Astrocyte of the cerebellum (primary cell): Measurements from ENCODE around the gene SGIP1.

Experiments
- DNase-seq: peaks from one replicate; pipeline ENCODE4 v3.0.0-alpha.2; 2011; ENCODE audit warnings: low read depth
- H3K4me3 ChIP-seq: 2 replicates; pipeline ENCODE4 v1.5.1; 2011; ENCODE audit warnings: mild to moderate bottlenecking, low read depth, low read length, moderate library complexity
- in situ Hi-C: cut with HindIII; loops from 2 replicates; pipeline ENCODE4 v1.10.0; 2017; ENCODE audit warnings: low sequenced_read_pairs
- TF ChIP-seq, protein P1 (sequence below): IDR thresholded peaks from 2 replicates; pipeline ENCODE4 v1.5.1; 2012; ENCODE audit warnings: low read length, low read depth, moderate library complexity, mild to moderate bottlenecking; ENCODE audit errors: missing control alignments

SGIP1 gene

DNA sequence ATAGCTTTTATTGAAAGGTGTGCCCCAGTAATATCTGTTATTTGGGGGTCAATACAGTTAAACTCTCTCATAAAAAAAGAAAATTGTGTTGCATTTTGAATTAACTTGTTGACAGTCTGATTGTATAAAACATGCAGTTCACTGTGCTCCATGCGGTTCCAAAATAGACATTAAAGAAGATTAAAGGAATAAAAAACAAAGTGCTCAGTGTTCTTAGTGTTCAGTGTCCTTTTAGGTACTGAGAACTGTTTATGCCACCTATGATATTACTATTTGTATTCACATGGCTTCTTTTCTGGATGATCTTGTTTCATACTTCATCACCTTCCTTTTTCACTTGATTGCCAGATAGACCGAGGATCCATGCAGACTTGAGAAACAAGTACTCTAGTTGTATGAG lies 15.3 kb upstream of the SGIP1 start:
- in situ Hi-C loops: no loop called here
- no peak overlapping the region for H3K4me3 ChIP-seq
- TF ChIP-seq, protein P1, sequence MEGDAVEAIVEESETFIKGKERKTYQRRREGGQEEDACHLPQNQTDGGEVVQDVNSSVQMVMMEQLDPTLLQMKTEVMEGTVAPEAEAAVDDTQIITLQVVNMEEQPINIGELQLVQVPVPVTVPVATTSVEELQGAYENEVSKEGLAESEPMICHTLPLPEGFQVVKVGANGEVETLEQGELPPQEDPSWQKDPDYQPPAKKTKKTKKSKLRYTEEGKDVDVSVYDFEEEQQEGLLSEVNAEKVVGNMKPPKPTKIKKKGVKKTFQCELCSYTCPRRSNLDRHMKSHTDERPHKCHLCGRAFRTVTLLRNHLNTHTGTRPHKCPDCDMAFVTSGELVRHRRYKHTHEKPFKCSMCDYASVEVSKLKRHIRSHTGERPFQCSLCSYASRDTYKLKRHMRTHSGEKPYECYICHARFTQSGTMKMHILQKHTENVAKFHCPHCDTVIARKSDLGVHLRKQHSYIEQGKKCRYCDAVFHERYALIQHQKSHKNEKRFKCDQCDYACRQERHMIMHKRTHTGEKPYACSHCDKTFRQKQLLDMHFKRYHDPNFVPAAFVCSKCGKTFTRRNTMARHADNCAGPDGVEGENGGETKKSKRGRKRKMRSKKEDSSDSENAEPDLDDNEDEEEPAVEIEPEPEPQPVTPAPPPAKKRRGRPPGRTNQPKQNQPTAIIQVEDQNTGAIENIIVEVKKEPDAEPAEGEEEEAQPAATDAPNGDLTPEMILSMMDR: no peak
- DNase-seq: no peak

DNA sequence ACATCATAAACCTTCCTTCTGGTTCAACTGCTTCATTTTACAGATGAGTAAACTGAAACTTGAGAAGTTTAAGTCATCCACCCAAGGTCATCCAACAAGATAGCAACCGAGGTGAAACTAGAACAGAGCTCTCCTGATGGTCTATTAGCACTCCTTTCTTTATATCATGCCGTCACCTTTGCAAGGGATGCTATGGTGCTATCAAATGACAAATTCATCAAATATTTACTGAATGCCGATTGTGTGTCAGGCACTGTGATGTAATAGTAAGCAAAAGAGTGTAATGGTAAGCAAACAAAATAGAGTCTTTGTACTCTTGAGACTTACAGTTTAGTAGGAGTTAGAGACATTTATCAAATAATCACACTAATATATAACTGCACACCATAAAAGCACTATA lies 14.0 kb upstream of the SGIP1 start:
- TF ChIP-seq, protein P1: no peak
- in situ Hi-C loops: no loop called here
- DNase-seq: no peak
- no peak overlapping the region for H3K4me3 ChIP-seq

DNA sequence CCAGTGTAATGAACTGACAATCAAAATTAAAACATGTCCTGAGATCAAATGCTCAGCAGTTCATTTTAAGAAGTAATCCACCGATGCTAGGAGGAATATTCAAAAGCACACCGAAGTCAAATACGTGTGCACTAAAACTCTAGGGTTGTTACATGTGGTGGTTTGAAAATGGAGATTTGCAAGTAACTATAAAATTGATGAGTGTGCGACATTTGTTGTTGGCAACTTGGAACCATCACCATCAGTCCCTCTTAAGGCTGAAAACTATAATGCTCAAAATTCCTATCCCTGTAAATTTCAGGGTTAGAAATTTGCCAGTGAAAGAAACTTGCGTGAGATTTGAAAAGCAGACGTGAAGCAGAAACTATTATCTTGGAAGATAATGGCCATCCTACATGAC lies 13.3 kb upstream of the SGIP1 start:
- TF ChIP-seq, protein P1: no peak
- no peak overlapping the region for H3K4me3 ChIP-seq
- in situ Hi-C loops: no loop called here
- no peak for DNase-seq

DNA sequence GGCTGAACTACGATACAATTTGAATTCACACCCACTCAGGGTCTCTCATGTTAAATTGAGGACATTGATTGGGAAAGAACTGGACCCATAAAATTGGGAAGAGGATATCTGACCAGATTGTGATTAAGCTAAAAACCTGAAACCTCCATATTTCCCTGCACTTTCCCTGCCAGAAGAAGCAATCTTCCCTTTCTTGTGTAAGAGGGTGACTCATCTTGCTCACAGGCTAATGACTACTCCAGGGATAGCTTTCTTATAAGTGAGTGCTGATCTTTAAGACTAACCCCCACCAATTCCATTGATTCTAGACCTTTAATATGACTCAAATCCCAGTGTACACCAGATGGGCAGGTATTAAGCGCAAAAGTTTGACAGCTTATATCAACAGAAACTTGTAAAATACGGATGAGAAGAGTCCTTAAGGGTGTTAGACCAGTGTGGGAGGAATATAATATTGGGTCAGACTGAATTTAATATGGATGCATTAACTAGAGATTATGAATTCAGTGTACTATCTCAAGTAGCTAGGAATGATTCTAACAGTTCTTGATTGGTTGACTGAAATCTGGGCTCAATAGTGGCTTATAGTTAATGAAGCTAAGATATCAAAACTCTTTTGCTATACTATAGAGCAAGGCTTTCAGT lies 12.1 kb upstream of the SGIP1 start:
- in situ Hi-C loops: no loop called here
- TF ChIP-seq, protein P1: no peak
- H3K4me3 ChIP-seq: no peak overlapping the region
- peak; percentile 52 for DNase-seq

DNA sequence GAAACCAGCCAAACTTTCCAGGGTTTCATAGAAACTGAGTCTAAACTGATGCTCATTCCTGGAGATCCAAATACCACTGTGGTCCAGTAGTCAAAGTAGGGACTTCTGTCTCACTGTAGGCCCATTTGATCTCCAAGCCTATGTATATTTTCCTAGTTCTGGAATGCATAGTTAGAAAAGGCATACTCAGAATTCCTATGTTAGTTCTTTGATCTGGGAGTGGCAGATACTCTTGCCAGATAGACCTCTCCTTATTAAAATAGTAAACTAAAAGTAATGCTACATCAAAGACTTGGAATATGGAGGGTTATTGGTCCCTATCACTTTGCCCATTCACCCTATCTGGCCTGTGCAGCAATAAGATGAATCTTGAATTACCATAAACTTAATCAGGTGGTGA lies 10.4 kb upstream of the SGIP1 start:
- in situ Hi-C loops: no loop called here
- no peak overlapping the region for H3K4me3 ChIP-seq
- no peak for DNase-seq
- TF ChIP-seq, protein P1: no peak

DNA sequence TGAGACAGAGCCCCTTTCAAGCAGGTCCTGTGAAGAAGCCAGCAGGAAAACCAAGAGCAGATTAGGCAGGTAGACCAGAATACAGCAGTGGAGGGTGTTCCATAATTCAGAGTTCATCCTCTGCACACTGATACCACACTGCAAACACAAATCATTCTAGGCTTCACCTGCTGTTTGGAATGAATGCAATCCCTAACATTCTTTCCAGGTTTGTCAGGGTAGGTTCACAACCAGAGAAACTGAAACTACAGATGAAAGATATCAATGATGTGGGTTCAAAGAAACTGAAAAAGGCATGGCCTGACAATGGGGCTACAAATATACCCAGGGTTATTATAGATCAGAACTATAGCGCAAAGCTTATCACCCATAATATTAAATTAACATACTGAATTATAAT lies 8.9 kb upstream of the SGIP1 start:
- no peak overlapping the region for H3K4me3 ChIP-seq
- TF ChIP-seq, protein P1: no peak
- DNase-seq: no peak
- in situ Hi-C loops: no loop called here
